ENCODE measurements around the gene DRAXIN. TPM values are rescaled to one million over a fixed set of nuclear protein-coding genes. Genes with fewer than 3 reads are reported as not detected.
A peak's percentile ranks its signal among the peaks of the same experiment; 100 is the strongest.

DRAXIN gene
- total RNA-seq, 2 experiments from 2014 or later: 0.08 to 0.16 TPM

DNA sequence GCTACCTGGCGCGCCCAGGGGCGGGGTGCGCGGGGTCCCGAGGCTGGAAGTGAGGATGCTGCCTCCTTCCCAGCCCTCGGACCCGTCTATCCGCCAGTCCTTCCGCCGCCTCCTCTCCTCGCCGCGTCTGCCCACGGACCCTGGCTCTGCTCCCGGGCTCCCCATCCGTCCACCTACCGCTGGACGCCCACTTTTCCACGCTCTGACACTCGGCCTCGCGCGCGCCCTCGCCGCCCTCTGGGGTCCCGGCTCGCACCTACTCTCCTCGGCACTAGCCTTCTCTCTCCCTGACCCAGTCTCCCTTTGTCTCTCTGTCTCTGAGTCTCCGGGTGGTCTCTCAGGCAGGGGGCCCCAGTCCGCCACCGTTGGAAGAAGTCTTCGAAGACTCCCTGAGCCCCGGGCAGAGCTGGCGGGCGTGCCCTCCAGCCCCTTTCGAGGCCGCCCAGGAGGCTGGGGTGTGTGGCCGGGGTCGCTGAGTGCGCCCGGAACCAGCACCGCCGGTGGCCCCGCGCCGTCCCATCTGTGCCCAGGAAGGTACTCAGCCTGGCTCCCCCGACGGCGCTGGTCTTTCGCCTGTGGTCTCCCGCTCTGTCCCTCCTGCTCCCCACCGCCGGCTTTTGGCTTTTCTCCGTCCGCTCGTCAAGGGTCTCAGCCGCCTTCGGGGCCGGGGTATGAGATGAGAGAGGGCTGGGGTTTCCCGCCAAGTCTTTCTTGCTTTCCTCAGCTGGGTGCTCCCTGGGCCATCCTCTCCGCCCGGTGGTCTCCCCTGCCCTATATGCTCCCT, 610 bp downstream of the DRAXIN start:
- no peaks in the 10 kb centered on the region for H3K36me3 Mint-ChIP-seq
- peak overlapping the region; percentile 63 for H3K4me3 Mint-ChIP-seq
- DNase-seq: no peak
- no peak overlapping the region for H3K27ac Mint-ChIP-seq
- H3K27me3 Mint-ChIP-seq: peaks cover 57% of the 10 kb centered on the region
- no peaks in the 10 kb centered on the region for H3K9me3 Mint-ChIP-seq
- H3K4me1 Mint-ChIP-seq: peaks cover 24% of the 10 kb centered on the region

DNA sequence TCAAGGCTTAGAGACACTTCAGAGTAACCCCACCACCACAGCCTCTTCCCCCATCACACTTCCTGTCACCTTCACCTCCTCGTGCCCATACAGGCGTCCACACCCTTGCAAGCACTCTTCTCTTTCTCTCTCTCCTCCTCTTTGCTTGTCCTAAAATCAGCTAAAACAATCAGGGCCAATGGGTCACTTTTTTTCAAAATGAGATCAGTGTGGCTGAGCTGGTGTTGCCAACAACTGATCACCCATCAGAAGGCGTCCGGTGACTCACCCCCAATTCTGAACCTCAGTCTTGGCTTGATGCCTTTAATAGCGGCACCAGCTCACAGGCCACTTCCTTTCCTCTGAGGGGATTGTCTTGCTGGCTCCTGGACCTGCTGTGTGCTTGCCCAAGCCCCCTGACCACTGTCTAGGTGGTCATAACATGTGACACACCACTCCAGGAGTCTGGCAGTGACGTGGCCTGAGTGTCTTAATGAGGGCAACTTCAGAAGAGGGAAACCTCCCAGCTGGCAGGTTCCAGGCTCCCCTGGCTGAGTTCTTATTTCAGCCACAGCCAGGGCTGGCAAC, 1.6 kb downstream of the DRAXIN start:
- H3K27ac Mint-ChIP-seq: no peak overlapping the region
- H3K4me3 Mint-ChIP-seq: peak overlapping the region; percentile 11
- H3K9me3 Mint-ChIP-seq: no peaks in the 10 kb centered on the region
- H3K4me1 Mint-ChIP-seq: peaks cover 27% of the 10 kb centered on the region
- H3K36me3 Mint-ChIP-seq: no peaks in the 10 kb centered on the region
- peaks cover 50% of the 10 kb centered on the region for H3K27me3 Mint-ChIP-seq
- DNase-seq: peak; percentile 51

DNA sequence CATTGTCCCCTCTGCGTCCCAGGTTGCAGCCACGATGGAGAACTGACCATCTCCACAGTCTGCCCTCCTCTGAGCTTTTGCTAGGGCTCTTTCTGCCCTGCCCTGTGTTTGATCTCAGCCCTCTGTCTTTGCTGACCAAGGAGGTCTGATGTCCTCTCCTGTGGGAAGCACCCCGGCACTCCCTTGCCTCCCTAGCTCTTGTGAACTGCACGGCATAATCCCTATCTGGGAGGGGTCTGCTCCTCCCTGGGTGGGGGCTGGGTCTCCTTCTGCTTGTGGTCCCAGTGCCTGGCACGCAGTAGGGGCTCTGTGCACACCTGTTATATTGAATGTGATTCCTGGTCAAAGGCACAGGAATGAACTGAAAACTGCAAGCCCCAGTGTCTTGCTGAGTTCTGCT, 2.4 kb downstream of the DRAXIN start:
- Mint-ChIP-seq H3K4me3 (no peak overlapping the region), H3K27me3 (peaks cover 42% of the 10 kb centered on the region), H3K27ac (no peak overlapping the region), H3K9me3 (no peaks in the 10 kb centered on the region), H3K4me1 (peaks cover 27% of the 10 kb centered on the region), H3K36me3 (no peaks in the 10 kb centered on the region)
- no peak for DNase-seq

DNA sequence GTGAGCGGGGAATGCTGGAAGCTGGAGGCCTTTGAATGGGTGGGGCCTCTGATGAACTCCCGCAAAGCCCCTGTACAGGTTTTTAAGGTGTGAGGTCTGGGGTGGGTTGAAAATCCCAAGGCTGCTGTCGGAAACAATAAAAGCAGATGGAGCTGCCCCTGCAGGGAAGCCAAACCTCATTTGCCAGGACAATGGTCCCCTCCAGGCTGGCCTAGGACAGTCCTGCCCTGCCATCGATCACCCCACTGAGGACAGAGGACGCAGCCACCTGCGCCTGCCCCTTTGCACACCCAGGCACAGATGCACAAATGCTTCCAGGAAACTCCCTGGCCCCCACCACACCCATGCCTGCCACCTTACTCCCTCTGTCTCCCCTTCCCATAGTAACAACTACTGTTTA, 4.4 kb downstream of the DRAXIN start:
- Mint-ChIP-seq H3K36me3 (no peaks in the 10 kb centered on the region), H3K4me3 (no peak overlapping the region), H3K9me3 (no peaks in the 10 kb centered on the region), H3K4me1 (peaks cover 18% of the 10 kb centered on the region), H3K27ac (no peak overlapping the region), H3K27me3 (peaks cover 24% of the 10 kb centered on the region)
- no peak for DNase-seq

DNA sequence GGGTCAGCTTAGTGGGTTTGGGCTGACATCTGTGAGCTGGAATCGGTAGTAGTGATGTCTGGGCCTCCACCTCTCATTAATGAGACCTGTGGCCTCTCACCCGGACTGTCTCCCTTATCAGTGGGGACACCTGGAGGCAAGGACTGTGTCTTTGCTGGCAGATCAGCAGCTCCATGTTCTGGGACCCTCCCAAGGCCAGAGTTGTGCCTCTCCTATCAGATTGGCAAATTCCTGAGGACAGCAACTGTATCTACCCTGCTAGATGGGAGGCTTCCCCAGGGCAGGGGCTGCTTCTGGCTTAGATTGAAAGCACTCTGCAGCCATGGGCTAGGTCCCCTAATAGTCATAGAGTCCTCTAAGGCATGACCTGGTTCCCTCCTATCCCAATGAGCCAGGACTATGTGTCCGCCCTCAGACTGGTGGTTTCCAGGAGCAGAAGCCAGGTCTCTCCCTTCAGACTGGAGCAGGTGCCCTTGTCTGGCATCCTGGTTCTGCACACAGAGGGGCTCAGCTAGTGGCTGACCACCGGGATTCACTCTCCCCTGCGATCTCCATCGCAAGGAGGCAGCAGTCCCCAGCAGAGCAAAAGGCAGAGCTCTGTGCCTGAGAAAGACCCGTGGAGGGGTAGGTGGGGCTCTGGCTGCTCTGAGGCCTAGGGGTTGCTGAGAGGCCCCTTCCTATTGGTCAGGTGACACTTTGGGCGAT, 5.8 kb downstream of the DRAXIN start:
- Mint-ChIP-seq H3K4me1 (peaks cover 15% of the 10 kb centered on the region), H3K4me3 (no peak overlapping the region), H3K36me3 (no peaks in the 10 kb centered on the region), H3K27me3 (peaks cover 19% of the 10 kb centered on the region), H3K9me3 (no peaks in the 10 kb centered on the region), H3K27ac (no peak overlapping the region)
- no peak for DNase-seq

DNA sequence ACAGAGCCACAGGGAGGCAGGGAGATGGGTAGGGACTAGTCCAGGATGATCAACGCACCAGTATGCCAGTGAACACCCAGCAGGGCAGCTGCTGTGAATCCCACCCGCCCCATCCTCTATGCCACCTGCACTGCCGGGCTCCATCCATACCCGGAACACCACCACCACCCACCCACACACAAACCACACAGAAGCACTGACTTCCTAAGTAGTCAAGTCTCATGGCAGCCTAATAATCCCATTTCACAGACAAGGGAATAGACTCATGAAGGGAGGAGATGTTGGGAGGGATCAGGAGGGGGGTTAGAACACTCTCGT, 6.3 kb downstream of the DRAXIN start:
- peaks cover 14% of the 10 kb centered on the region for H3K27me3 Mint-ChIP-seq
- no peak overlapping the region for H3K4me3 Mint-ChIP-seq
- no peaks in the 10 kb centered on the region for H3K9me3 Mint-ChIP-seq
- DNase-seq: no peak
- no peak overlapping the region for H3K27ac Mint-ChIP-seq
- no peaks in the 10 kb centered on the region for H3K36me3 Mint-ChIP-seq
- H3K4me1 Mint-ChIP-seq: peaks cover 10% of the 10 kb centered on the region

DNA sequence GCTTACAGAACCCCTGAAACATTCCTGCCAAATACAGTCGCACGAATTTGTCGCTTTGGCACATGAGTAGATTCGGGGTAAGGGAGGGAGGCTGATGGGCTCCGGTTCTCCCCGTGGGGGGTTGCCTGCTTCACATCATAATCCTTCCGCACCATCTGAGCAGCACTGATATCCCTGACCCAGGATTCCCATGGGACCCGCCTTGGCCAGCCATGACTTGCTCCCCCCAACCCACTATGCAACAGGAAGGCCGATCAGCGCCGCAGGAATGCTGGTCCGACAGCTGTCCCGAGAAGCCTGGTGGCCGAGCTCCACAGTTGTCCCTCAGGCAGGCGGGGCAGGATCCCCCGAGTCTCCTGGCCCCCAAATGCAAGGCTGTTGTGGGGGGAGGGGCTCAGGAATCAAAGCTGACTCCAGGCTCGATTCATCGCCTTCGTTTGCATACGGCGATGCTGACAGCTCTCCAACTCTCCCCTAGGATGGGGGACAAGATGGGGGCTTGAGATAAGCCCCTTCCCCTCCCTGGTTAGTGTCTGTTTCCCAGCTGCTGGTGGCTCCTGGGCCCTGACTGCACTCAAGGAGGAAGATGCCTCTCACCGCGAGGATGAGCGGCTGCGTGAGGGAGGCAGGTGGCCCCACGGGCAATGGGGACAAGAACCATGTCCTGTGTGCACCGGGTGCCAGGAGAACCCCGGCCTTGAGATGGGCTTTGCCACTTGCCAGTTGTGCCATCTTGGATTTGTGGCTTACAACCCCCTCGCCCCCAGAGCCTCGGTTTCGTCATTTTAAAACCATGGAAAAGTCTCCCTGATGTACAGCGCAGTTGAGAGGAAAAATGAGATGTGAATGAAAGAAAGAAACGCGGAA, 9.3 kb downstream of the DRAXIN start:
- no peak overlapping the region for H3K4me3 Mint-ChIP-seq
- H3K36me3 Mint-ChIP-seq: no peaks in the 10 kb centered on the region
- H3K4me1 Mint-ChIP-seq: peaks cover 3% of the 10 kb centered on the region
- peaks cover 3% of the 10 kb centered on the region for H3K27me3 Mint-ChIP-seq
- H3K27ac Mint-ChIP-seq: no peak overlapping the region
- H3K9me3 Mint-ChIP-seq: no peaks in the 10 kb centered on the region
- no peak for DNase-seq

DNA sequence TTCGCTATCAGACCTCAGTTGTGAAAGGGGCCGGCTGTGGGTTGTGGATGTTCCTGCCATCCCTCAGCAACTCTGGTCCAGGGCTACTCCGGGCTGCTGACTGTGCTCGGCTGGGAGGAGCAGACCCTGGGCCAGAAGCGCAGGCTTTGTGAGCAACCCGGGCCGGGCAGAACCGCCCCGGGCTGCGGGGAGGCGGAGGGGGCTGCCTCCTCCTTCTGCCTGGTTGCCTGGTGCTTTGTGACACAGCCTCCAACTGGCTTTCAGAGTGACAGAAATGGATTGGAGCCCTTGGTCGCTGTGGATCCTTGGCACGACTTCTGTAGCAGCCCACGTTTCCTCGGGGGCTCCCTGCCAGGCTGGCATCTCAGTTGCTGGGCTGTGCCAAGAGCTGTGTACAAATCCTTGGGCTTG, 10.0 kb downstream of the DRAXIN start:
- H3K36me3 Mint-ChIP-seq: no peaks in the 10 kb centered on the region
- H3K27me3 Mint-ChIP-seq: peaks cover 3% of the 10 kb centered on the region
- H3K9me3 Mint-ChIP-seq: no peaks in the 10 kb centered on the region
- H3K4me1 Mint-ChIP-seq: peaks cover 3% of the 10 kb centered on the region
- H3K4me3 Mint-ChIP-seq: no peak overlapping the region
- no peak for DNase-seq
- H3K27ac Mint-ChIP-seq: no peak overlapping the region

DNA sequence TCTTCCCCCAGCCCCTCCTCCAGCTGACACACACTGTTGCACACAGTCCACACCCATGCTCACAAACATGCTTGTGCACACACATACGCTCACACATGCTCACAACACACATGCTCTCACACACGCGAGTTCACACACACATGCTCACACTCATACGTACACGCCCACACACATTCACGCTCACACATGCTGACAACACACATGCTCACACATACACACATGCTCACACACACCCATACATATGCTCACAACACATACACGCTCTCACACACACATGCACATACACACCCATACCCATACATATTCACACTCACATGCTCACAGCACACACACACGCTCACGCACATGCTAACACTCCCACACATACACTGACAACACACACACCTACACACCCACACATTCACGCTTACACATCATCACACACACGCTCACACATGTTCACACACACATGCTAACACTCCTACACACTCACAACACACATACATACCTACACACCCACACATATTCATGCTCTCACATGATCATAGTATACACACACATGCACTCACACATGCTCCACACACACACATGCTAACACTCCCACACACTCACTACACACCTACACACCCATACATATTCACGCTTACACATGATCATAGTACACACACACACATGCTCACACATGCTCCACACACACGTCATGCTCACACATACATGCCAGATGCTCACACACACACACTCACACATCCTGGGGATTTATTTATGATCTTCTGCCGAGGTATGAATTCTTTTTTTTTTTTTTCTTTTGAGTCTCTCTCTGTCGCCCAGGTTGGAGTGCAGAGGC, 10.7 kb downstream of the DRAXIN start:
- H3K27me3 Mint-ChIP-seq: peaks cover 3% of the 10 kb centered on the region
- no peaks in the 10 kb centered on the region for H3K36me3 Mint-ChIP-seq
- H3K9me3 Mint-ChIP-seq: no peaks in the 10 kb centered on the region
- H3K4me1 Mint-ChIP-seq: peaks cover 3% of the 10 kb centered on the region
- no peak for DNase-seq
- no peak overlapping the region for H3K27ac Mint-ChIP-seq
- H3K4me3 Mint-ChIP-seq: no peak overlapping the region

DNA sequence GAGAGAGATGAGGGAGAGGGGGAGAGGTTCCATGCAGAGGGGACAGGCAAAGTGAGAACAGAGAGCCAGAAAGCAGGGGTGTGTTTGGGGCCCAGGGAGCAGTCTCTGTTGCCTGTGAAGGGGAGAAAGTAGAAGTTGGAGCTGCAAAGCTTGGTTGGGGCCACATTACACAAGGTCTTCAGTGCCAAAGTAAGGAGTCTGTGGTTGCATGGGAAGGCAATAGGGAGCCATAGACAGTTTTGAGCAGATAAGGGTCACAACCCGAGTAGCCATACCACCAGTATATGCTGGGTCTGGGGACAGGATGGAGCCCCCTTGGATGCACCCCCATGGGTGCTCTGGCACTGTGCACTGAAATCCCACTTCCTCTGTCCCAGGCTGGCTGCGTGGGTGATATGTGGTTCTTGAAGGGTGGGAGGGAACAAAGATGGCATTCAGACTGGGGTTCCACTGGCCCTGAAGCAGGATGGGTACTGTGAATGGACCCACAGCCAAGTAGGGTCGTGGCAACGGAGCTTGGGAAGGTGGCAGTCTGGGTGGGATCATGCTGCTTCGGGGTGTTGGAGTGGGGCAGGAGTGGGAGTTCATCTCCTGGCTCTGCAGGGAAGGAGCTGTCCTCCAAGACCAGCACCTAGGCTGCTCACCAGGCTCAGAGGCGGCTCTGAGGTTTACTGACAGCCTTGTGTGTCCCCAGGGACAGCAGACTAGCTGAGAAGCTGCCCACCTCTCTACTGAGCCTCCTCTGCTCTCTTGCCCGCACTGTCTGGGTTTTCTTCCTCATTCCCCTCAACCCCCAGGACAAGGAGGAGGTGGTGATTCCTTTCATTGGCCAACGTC, 12.1 kb downstream of the DRAXIN start:
- Mint-ChIP-seq H3K9me3 (no peaks in the 10 kb centered on the region), H3K36me3 (no peaks in the 10 kb centered on the region), H3K4me3 (no peak overlapping the region), H3K27me3 (peaks cover 3% of the 10 kb centered on the region), H3K4me1 (no peaks in the 10 kb centered on the region), H3K27ac (no peak overlapping the region)
- DNase-seq: no peak

DNA sequence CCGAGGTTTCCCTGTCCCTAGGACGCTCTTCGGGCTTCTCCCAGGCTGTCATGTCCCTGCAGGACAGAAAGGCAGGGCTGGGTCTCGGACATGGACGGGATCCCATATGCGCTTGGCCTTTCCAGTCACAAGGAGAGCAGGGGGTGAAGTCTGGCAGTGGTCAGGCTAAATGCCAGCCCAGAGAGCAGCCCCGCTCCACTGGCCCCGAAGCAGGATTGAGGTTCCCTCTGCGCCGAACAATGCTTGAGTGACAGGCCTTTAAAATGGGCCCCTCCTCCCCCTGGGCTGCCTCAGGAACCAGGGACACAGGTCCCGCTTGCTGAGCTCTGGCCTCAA, 12.7 kb downstream of the DRAXIN start:
- Mint-ChIP-seq H3K4me3 (no peak overlapping the region), H3K9me3 (no peaks in the 10 kb centered on the region), H3K36me3 (no peaks in the 10 kb centered on the region), H3K27ac (no peak overlapping the region), H3K27me3 (peaks cover 3% of the 10 kb centered on the region), H3K4me1 (no peaks in the 10 kb centered on the region)
- DNase-seq: no peak

DNA sequence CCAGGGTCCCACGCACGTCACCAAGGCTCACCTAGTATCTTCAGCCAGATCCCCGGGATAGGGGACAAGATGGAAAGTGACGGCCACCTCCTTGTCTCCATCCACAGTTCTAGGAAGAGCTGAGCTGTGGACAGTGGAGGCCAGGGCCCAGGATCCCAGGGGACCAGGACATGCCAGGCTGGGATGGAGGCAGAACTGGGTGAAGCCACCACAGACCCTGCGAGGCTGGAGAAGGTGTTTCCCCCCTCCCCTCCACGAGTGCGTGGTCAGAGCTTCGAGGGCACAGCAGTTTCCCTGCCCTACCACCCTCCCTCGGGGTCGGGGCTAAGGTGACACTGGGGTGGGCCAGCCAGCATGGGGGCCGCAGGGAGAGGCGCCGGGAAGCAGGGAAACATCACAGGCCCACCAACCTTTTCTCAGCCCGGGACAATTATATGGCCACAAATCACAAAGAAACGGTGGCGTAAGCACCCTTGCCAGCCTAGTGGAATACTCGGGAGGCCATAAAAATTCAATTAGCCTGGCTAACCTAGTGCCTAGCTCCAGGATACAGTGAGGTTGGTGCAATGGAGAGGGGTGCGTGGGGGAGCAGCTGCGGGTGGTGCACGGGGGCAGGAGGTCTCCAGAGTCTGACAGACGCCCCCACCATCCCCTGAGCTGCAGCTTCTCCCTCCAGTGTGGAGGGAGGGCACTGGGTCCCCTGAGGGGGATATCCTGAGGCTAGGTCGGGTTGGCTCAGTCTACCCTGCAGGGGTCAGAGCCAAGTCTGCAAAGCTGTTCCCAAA, 13.4 kb downstream of the DRAXIN start:
- no peaks in the 10 kb centered on the region for H3K4me1 Mint-ChIP-seq
- H3K27me3 Mint-ChIP-seq: peaks cover 3% of the 10 kb centered on the region
- no peak overlapping the region for H3K4me3 Mint-ChIP-seq
- no peaks in the 10 kb centered on the region for H3K9me3 Mint-ChIP-seq
- no peak overlapping the region for H3K27ac Mint-ChIP-seq
- DNase-seq: no peak
- H3K36me3 Mint-ChIP-seq: no peaks in the 10 kb centered on the region

DNA sequence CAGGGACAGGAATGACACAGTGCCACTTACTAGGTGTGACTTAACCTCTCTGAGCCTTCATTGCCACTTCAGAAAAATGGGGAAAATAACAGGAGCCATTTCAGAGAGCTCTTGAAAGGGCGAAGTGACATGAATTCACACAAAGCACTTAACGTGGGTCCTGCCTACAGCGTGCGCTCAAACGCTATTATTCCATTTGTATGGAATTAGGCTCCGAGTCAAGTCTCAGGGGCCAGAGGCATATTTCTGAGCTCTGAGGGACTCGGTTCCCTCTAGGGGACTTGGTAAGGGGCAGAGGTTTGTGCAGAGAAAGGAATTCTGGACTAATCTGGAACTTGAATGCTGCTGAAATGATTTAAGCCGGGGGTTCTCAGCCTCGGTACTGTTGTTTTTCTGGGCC, 14.1 kb downstream of the DRAXIN start:
- H3K9me3 Mint-ChIP-seq: no peaks in the 10 kb centered on the region
- DNase-seq: no peak
- no peaks in the 10 kb centered on the region for H3K36me3 Mint-ChIP-seq
- H3K4me1 Mint-ChIP-seq: no peaks in the 10 kb centered on the region
- H3K4me3 Mint-ChIP-seq: no peak overlapping the region
- H3K27ac Mint-ChIP-seq: no peak overlapping the region
- peaks cover 3% of the 10 kb centered on the region for H3K27me3 Mint-ChIP-seq

All from activated naive CD8-positive, alpha-beta T cell treated with anti-CD3 and anti-CD28 coated beads for 36 hours (primary cell).